ENCODE measurements around the gene LENG1. TPM values are rescaled to one million over a fixed set of nuclear protein-coding genes. Genes with fewer than 3 reads are reported as not detected.
"Not testable (repeated sequence)": the region's sequence is repeated elsewhere in the genome, so short reads cannot be mapped to it uniquely, and the experiment has no call there.

LENG1 gene
- total RNA-seq, 1 donor from 2014 or later: 6.3 TPM

DNA sequence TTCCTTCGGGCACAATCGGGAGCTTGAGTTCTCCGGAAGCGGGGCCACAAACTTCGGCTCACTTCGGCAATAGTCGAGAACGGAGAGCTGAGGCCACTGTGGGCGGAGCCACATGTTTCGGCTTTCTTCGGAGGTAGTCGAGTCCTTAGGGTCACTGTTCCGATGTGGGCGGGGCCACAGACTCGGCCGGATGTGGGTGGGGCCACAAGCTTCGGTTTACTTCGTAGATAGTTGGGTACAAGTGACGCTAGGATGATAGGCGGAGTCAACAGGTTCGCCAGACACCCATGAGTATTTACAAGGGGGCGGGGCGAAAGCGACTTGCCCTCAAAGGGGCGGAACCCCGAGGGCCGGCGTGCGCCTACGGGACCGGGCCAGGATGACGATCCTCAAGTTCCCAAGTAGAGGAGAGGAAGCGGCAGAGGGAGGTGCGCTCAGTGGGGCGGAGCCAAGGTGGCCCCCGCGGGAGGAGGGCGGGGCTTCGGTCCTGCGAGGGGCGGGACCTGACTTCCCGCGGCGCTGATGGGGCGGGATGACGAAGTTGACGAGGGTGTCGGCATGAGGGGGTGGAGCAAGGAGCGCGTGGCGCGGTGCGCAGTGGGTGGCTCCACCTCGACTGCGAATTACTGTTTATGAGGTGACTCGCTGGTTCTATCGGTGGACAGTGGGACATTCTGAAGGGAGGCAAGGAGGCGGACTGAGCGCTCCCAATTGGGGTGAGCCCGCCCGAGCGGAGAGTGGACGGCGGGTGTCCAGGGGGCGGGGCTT is 30.4 kb upstream of the LENG1 start:
- peak; percentile 100 for DNase-seq (ENCODE audit: low spot score)

DNA sequence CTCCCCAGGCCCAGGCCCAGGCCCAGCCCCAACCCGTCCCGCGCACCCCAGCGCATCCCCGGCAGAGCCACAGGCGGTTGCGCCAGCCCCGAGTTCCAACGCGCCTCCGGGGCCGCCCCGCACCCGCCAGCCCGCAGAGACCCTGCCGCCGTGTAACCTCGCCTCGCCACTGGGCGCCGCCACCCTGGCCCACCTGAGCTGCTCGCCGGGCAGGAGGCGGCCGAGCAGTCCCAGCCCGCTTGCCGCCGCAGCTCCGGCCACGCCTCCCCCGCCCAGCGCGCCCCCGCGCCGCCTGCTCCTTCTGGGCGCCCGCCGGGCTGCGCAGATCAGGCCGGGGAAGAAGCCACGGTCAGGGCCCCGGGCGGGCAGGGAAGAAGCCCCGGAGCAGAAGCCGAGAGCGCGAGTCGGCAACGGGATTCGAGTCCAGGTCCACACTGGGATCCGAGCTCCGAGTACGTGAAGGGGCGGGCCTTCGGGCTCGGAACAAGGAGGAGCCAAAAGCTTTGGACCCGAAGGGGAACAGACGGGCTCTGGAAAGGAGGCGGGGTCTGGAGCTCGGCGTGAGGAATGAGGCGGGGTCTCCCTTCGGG is 29.7 kb upstream of the LENG1 start, which contains the start of gene MBOAT7:
Gene MBOAT7 (minus strand): TSS at position 436 of the 590 bp plus-strand sequence. CDS start 1,072 bp downstream, outside the sequence.
- no peak for DNase-seq (ENCODE audit: low spot score)

DNA sequence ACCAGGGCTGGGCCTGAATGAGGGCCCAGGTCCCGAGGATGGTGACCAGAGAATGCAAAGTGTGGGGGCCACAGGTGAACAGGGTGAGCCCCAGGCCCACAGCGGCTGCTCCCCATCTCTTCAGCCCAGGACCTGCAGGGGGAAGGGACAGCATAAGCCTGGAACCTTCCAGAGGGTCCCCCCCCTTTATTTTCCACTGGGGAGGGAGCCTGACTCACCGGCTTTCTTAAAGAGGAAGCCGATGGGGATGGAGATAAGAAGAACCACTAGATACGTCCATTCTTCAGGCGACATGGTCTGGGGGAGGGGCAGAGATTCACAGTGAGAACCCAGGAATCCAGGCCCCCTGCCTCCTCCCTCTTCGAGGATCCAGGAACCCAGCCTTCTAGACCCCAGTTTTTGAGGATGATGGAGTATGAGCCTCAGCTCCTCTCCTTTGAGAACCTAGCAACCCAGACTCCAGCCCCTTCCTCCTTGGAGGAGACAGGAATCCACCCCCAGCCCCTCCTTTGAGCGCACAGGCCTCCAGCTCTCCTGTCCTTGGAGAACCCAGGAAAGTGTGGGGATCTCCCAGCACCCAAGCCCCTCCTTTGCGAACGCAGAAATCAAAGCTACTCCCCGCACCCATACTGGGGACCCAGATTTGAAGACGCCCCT is 28.8 kb upstream of the LENG1 start:
- DNase-seq (ENCODE audit: low spot score): peak; percentile 46

DNA sequence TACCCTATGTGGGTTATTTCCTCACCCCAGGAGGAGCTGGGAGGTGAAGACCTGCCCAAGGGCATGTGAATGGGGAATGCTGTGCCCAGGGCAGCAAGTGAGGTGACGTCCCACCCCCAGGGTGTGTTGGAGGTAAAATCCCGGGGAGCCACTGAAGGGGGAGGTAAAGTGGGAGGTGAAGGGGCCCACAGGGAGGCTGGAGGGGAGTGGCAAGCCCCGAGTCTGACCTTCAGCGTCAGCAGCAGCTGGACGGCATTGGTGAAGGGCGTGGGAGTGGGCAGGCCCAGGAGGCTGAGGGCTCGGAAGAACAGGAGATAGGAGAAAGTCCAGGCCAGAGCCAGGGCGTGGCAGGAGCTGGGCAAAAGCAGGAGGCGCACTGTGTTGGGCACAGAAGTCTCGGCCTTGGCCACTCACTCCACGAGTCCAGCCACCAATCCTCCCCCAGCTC is 27.4 kb upstream of the LENG1 start:
- DNase-seq (ENCODE audit: low spot score): no peak

DNA sequence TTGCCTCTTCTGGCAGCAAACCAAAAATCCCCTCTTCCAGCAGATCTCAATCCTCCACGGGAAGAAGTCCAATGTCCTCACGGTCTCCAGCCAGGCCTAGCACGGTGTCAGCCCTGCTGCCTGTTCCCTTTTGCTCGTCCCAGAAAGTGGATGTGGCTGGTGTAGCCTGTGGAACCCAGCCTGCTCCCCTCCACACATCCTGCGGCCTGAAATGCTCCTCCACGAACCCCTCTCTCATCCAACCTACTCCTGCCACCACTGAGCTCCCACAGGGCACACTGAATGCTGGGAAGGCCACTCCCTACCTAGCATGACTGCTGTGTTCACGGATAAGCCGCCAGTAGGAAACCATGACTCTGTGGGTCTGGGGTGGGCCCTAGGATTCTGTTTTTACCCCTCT is 26.8 kb upstream of the LENG1 start:
- DNase-seq (ENCODE audit: low spot score): no peak

DNA sequence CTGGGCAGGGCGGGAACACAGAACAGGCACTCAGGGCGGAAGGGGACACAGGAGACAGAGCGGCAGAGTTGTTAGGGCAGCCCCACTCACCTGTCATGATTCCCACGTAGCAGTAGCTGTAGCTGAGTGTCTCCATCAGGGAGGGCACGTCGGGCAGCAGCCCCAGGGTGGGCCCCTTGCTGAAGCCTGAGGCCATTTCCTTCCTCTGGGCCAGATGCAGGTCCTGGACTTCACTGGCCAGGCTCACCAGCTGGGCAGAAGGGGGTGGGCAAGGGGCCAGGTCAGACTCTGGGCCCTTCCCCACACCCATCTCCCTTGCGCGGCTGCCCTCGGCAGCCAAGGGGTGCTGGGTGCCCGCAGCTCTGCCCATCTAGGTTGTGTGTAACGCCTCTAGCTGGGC is 23.9 kb upstream of the LENG1 start:
- DNase-seq (ENCODE audit: low spot score): no peak

DNA sequence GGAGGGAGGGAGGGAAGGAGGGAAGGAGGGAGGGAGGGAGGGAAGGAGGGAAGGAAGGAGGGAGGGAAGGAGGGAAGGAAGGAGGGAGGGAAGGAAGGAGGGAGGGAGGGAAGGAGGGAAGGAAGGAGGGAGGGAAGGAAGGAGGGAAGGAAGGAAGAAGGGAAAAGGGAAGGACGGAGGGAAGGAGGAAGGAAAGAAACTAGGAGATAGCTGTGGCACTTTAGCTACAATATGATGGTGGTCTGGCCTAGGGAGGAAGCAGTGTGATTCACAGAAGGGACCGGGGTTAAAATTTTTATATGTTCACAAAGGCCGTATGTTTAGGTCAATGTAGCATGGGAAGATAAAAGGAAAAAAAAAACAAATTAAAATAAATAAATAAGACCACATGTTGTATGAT is 22.4 kb upstream of the LENG1 start:
- DNase-seq (ENCODE audit: low spot score): not testable (repeated sequence)

DNA sequence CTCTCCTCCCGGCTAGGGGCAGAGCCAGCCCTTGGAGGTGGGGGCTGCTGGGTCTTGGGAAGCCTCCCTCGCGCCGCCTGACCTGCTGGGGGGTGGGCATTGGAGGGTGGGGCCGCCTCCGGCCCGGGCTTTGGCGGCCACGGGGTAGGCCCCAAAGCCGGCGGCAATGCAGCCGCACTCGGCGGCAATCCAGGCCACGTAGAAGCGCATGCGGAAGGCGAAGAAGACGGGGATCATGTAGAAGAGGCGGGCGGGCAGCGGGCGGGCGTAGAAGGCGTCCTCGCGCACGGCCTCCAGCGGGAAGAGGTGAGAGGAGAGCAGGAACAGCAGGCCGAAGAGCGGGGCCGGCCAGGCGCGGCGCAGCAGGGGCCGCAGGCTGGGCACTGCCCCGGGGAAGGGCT is 21.2 kb upstream of the LENG1 start:
- DNase-seq (ENCODE audit: low spot score): no peak

DNA sequence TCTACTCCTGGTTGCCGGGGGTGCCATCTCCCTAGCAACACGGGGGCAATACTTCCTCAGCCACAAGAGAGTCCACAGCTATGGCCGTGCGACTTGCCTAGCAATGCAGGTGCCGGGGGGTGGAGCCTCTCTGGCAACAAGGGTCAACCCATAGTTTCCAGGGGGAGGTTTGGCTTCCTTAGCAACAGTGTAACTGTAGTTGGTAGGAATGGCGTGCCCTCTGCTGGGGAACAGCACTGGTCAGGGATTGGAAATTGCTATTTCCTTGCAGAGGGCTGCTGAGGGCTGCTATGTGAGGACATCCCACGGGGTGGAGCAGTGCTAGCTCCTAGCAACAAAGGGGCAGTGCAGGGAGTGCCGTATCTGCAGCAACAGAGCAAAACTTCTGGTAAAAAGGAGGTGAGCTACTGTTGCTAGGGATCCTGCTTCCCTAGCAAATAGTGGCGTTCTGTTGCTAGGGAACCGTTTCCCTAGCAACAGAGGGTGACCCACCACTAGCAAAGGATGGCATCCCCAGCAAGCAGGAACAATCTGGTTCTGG is 20.5 kb upstream of the LENG1 start:
- peak; percentile 65 for DNase-seq (ENCODE audit: low spot score)

DNA sequence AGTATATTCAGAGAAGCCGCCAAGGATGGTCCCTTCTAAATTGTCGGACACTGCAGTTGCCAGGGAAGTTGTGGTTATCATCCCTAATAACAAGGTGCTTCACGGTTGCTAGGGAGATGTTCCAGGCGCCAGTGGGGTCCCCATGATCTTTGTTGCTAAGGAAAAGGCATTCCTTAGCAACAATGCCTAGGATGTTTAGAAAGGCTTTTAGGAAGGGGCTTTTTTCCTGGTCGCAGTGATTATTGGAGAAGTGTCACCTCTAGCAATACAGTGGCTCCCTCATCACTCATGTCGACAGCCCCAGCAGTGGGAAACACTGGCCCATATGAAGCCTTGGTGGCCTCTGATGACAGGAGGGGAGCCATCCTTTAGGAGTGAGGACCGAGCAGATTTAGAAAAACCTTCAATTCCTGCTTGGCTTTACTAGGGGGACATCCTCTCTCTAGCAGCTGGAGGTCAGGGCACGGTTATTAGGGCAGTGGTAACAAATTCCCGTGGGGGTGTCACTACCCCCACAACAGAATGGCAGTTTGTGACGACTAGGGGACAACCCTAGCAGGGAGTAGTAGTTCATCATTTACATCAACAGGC is 19.8 kb upstream of the LENG1 start:
- no peak for DNase-seq (ENCODE audit: low spot score)

DNA sequence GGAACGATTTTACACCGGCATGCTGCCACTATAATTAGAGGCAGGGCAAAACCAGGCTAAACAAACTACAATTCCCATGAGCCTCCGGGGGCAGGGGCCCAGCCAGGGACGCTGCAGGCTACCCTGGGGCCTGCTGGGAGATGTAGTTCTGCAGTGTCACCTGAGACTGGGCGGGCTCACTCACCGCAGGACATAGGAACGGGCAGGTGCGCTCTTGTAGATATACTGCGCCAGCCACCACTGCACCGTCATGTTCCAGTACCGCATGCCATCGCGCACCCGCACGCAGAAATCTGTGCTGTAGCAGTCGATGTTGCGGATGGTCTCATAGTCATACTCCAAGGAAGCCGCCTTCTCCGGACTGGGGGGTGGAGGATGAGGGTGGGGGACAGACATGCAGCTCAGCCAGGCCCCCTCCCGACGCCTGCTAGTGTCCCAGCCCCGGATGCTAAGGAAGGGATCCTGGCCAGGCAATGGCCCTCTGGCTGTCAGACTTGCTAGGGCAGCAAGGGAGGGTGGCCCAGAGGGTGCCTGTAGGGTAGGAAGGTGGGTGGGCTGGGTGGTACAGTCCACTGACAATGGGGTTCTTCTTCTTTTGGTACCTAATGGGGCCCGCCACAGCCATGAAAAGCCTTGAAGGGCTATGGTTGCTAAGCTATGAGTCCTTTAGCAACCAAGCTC is 19.2 kb upstream of the LENG1 start:
- no peak for DNase-seq (ENCODE audit: low spot score)

DNA sequence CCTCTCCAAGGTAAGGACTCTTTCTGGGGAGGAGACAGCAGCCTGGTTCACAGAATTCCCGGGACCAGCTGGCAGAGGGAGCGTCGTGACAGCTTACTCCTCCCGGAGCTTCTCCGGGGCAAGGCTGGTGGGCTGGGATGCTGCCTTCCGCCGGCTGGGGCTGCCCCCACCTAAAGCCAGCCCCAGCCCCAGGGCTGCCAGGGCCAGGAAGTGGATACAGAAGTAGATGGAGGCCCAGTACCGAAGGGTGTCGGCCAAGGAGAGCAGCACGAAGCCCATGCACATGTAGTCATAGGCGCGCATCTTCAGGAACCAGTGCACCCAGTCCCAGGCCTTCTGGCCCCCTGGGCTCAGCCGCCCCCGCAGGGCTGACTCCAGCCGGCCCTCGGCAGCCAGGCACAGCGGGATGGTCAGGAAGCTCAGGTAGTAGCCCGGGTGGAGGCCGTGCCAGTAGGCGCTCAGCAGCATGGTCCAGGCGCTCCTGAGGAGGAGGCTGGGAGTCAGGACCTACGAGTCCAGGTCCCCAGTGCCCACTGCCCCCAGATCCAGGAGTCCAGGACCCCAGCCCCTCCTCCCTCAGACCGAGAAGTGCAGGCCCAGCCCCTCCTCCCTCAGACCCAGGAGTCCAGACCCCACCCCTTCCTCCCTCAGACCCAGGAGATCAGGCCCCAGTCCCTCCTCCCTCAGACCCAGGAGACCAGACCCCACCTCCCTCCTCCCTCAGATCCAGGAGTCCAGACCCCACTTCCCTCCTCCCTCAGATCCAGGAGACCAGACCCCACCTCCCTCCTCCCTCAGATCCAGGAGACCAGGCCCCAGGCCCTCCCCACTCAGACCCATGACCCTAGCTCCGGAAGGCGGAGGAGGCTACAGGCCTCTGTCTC is 14.7 kb upstream of the LENG1 start:
- no peak for DNase-seq (ENCODE audit: low spot score)

DNA sequence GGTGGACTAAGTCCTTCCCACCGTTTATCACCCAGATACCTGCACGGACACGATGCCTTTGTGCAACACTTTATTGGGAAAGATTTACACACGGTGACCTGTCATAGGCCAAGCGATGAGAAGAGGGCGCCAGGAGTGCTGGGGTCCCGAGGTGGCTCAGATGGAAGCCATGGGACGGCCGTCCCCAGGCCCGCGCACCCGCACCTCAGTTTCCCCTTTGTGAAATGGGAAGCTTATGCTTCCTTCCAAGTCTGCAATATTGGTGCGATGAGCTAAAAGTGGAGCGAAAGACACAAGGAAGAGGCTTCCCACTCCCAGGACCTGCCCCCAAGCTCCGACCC is 13.8 kb upstream of the LENG1 start:
- no peak for DNase-seq (ENCODE audit: low spot score)

DNA sequence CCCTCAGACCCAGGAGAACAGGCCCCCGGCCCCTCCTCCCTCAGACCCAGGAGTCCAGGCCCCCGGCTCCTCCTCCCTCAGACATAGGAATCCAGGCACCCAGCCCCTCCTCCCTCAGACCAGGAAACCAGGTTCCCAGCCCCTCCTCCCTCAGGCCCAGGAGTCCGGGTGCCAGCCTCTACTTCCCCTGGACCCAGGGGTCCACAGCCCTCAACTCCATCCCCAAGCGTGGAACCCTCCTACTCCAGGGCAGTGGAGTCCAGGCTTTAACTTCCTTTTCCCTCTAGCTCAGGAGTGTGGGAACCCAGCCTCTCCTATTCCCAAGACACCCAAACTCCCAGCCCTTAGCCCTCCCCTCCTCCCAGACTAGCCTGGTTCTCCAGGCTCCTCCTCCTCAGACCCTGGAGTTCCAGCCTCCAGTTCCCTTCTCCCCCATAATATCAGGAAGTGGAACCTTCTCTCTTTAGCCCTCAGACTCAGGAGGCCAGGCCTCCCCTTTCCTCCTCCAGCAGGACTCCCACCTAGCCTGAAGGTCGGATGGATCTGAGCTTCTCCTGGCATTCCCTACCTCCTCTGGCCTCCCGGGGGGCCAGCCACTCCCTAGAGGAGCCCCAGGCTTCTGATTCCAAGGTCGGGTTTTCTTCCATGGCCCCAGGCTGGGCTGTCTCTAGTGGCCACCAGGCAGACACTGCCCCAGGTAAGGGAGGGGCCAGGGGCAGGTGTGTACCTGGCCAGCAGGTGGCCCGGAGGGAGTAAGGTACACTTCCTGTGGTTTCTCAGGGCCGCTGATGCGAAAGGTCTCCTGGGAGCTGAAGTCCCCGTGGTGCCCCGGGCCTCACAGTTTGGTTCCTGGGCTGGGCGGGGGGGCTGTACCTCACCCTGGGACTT is 13.2 kb upstream of the LENG1 start, which contains the start of gene TMC4:
Gene TMC4 (minus strand): TSS at position 690 of the 888 bp plus-strand sequence. CDS start 43 bp downstream, at position 647.
- peak; percentile 32 for DNase-seq (ENCODE audit: low spot score)

DNA sequence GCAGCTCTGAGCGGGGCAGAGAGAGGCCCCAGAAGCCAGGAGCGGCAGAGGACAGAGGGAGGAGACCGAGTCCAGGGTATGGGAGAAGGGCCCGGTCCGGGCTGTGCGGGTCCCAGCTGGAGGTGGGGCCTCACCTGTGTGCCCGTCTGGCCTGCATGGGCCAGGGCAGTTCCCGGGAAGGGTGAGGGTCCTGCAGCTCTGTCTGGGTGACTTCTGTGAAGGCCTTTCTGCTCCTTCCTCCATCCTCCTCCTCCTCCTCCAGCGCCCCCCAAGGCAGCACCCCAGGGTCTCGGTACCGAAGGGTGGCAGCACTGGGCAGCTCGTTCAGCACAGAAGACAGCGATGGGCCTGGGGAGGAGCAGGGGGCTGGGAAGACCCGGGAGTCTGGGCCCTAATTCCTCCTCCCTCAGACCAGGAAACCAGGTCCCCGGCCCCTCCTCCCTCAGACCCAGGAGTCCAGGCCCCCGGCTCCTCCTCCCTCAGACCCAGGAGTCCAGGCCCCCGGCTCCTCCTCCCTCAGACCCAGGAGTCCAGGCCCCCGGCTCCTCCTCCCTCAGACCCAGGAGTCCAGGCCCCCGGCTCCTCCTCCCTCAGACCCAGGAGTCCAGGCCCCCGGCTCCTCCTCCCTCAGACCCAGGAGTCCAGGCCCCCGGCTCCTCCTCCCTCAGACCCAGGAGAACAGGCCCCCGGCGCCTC is 12.4 kb upstream of the LENG1 start:
- DNase-seq (ENCODE audit: low spot score): not testable (repeated sequence)

DNA sequence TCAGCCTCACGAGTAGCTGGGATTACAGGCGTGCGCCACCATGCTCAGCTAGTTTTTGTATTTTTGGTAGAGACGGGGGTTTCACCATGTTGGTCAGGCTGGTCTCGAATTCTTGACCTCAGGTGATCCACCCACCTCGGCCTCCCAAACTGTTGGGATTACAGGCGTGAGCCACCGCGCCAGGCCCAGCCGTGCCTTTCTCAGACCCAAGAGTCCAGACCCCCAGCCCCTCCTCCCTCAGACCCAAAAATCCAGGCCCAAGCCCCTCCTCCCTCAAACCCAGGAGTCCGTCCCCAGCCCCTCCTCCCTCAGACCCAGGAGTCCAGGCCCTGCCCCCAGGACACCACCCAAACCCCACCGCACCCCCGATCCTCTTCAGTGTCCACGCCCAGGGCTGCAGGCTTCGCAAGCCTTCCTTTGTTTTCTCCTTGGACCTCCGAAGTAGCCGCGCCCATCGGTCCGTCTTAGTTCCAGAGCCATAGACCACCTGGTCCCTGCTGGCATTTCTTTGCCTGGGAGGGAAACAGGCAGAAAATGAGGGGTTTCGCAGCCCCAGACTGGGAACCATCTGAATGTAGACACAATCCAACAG is 9.7 kb upstream of the LENG1 start:
- DNase-seq (ENCODE audit: low spot score): no peak

DNA sequence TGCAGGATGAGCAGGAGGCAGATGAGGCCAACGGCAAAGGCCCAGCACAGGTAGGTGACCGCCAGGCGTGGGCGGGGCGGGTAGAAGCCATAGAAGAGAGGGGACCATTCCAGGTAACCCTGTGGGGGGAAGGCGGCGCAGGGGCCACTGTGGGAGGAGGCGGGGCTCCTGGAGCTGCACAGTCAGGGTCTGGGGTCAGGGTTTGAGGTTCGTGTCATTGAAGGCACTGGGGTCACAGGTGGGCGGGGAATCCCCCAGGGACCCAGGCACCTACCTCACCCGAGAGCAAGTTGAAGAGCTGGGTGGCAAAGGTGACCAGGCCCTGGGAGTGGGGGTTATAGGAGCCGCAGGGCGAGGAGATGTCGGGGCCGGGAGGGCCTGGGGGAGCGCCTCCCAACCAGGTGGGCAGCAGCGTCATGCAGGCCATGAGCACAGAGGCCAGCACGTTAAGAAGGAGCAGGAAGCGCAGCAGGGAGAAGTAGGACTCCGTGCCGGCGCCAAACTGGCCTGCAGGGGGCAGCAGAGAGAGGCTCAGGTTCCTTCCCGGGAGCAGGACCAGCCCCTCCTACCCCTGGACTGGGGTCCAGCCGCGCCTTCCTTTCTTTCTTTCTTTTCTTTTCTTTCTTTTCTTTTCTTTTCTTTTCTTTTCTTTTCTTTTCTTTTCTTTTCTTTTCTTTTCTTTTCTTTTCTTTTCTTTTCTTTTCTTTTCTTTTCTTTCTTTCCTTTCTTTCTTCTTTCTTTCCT is 8.8 kb upstream of the LENG1 start:
- peak; percentile 87 for DNase-seq (ENCODE audit: low spot score)

DNA sequence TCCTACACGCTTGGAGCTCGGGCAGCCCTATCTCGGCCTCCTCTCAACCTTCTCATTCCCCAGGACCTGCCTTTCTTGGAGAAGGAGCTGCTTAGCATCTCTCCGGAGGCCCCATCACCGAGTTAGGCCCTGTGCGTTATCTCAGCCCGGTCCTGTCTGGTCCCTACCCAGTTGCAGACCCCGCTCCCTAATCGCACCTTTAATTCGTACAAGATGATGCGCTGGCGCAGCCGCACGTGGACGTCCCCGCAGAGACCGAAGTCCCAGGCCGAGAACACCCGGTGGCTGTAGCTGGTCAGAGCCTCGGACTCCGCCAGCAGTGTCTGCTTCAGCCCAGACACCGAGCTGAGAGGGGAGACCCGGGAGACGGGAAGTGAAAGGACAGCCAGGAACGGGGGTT is 5.7 kb upstream of the LENG1 start:
- no peak for DNase-seq (ENCODE audit: low spot score)

Measured in umbilical cord (tissue), 2 donors.